Activated CD8-positive, alpha-beta memory T cell treated with anti-CD3 and anti-CD28 coated beads for 36 hours (primary cell): ENCODE results near the gene PAK2. TPM values are rescaled to one million over a fixed set of nuclear protein-coding genes. Genes with fewer than 3 reads are reported as not detected.
"Not testable (repeated sequence)": the region's sequence is repeated elsewhere in the genome, so short reads cannot be mapped to it uniquely, and the experiment has no call there.

Experiments used
- CTCF ChIA-PET: fragments of 350-600 bp; sonication (Branson Sonifier 250); formaldehyde crosslinking; loops from one replicate; lab custom pipeline; 2021; ENCODE audit warnings: antibody characterized with exemption; lab: Charles Lee
- POLR2A ChIA-PET: fragments of 350-600 bp; sonication (Branson Sonifier 250); formaldehyde crosslinking; loops from one replicate; lab custom pipeline; 2021; ENCODE audit warnings: antibody characterized with exemption; lab: Charles Lee
- total RNA-seq, 2 experiments: library from RNA; stranded (reverse); gene quantifications; one replicate each; pipeline ENCODE4 v1.2.3, GENCODE V29; 2021

PAK2 gene
- total RNA-seq, 2 experiments from 2014 or later: 73.8 to 78.4 TPM

DNA sequence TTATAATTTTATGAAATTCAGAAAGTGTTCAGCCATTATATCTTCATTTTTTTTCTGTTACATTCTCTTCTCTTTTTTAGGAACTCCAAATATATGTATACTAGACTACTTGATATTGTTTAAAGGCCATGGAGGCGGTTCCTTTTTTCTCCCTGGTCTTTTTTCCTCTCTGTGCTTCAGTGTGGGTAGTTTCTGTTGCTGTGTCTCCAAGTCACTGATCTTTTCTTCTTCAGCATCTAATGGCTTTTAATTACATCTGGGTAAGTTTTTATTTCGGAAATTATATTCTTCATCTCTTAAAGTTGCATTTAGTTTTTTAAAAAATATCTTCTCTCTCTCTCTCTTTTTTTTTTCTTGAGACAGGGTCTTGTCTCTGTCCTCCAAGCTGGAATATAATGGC, 18.6 kb upstream of the PAK2 start:
- POLR2A ChIA-PET: no interaction called here
- CTCF ChIA-PET: no interaction called here

GRCh38 chr3:196726788-196727675, 12.6 kb upstream of the PAK2 start:
- ChIA-PET CTCF (interaction anchor here (0.7 kb wide), 1 partner anchor 21 kb away, joined by 3 read pairs; no protein-coding TSS in a partner anchor), POLR2A (no interaction called here)

DNA sequence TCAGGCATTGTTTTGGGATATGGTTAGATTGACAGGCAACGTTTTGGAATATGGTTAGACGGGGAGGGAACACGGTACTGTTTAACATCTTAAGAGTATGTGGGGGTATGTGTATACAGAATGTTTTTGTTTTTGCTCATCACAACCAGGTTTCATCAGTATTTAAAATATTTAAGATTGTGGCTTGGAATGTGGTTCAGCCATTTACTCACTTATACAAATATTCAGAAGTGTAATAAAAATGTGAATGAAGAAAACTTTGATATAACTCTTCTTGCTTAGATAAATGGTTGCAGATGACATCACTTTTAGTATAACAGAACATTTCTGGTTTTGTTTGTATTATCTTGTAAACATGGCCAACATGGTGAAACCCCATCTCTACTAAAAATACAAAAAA, 3.9 kb upstream of the PAK2 start:
- CTCF ChIA-PET: no interaction called here
- POLR2A ChIA-PET: no interaction called here

DNA sequence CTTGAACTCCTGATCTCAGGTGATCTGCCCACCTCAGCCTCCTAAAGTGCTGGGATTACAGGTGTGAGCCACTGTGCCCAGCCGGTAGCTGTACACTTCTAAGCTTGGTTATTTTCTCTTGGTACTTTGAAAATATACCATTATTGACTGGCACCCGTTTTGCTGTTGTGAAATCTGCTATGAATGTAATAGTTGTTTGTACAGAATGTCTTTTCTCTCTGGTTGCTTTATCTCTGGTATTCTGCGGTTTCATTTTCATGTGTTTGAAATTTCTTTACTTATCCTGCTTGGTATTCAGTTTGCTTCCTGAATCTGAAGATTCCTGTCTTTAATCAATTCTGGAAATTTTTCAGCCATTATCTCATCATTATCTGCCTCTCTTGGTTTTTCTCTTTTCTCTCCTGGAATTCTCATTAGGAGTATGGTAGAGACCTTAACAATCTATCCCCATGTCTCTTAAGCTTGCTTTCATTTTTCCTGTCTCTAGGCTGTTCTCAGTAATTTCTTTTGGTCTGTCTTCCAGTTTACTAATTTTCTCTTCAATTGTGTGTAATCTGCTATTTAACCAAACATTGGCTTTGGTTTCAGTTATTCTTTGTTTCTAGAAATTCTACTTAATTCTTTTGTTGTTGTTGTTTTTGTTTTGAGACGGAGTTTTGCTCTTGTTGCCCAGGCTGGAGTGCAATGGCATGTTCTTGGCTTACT, 2.8 kb upstream of the PAK2 start:
- ChIA-PET CTCF (no interaction called here), POLR2A (no interaction called here)

- ChIA-PET CTCF (no interaction called here), POLR2A (no interaction called here)
Observed at GRCh38 chr3:196737655-196738054, 2.0 kb upstream of the PAK2 start.

DNA sequence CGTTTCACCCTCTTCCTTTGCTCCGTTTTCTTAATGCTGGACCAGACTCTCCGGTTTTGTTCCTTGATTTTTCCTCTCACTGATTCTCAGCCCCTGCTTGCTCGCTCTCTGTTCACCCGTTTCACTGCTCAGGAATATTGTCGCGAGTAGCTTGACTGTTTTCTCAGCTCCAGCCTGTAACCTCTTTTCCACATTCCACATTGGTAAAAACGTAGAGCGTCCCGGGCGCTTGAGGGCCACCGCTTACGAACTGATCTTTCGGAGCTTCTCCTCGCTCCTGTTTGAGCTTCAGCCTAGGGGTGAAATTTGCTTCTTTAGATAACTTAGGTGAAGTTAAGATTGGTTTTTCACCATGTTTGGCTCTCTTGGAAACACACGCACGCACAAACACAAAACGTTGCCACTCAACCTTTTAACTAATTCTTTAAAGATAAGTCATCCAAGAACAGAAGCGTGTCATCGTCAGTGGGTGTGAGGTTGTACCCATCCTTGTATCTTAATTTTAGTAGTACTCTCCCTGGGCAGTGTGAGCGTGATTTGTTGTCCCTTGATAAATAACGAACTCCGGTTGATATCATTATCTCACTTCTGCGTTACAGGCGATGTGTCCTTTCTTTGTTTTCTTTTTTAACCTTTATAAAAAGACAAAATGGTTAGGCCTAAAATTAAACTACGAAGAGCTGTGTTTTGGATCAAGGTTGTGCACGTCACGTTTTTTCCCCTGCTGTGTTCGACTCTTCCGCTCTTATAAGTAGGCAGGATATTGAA, 1.0 kb downstream of the PAK2 start:
- ChIA-PET CTCF (interaction anchor here (1.0 to 1.9 kb wide), 6 partner anchors 22 to 201 kb away, joined by 3 to 7 read pairs (median 4); partner anchors contain the start of genes CEP19, NCBP2 and PIGX), POLR2A (interaction anchor here (0.6 to 2.6 kb wide), 6 partner anchors 13 to 229 kb away, joined by 3 to 23 read pairs (median 4); partner anchors contain the start of genes CEP19, FBXO45, PIGX and WDR53)

GRCh38 chr3:196741249-196741889, 1.7 kb downstream of the PAK2 start:
- POLR2A ChIA-PET: interaction anchor here (1.8 to 2.6 kb wide), 2 partner anchors 29 to 228 kb away, joined by 6 to 23 read pairs; partner anchors contain the start of genes CEP19 and PIGX
- CTCF ChIA-PET: interaction anchor here (1.7 to 1.9 kb wide), 3 partner anchors 22 to 201 kb away, joined by 4 to 7 read pairs (median 7); partner anchors contain the start of gene NCBP2

- CTCF ChIA-PET: not testable (repeated sequence)
Observed at GRCh38 chr3:196743569-196743968, 3.9 kb downstream of the PAK2 start.

GRCh38 chr3:196749125-196749524, 9.5 kb downstream of the PAK2 start:
- ChIA-PET POLR2A (no interaction called here), CTCF (no interaction called here)

More at GRCh38 chr3:196743569-196743968, 3.9 kb downstream of the PAK2 start:
- POLR2A ChIA-PET: not testable (repeated sequence)

DNA sequence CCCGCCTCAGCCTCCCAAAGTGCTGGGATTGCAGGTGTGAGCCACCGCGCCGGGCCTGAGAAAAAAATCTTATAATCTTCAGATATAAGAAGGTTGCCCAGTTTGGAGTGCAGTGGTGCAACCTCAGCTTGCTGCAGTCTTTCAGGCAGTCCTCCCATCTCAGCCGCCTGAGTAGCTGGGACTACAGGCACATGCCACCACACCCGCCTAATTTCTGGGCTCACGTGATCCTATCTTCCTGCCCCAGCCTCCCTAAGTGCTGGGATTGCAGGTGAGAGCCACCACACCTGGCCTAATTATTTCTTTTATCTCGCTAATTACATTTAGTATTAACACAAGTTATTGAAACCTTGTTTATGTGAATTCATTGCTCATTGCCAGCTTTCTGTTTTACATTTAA, 13.5 kb downstream of the PAK2 start:
- POLR2A ChIA-PET: no interaction called here
- CTCF ChIA-PET: interaction anchor here (1.7 kb wide), 1 partner anchor 143 kb away, joined by 4 read pairs; no protein-coding TSS in a partner anchor

DNA sequence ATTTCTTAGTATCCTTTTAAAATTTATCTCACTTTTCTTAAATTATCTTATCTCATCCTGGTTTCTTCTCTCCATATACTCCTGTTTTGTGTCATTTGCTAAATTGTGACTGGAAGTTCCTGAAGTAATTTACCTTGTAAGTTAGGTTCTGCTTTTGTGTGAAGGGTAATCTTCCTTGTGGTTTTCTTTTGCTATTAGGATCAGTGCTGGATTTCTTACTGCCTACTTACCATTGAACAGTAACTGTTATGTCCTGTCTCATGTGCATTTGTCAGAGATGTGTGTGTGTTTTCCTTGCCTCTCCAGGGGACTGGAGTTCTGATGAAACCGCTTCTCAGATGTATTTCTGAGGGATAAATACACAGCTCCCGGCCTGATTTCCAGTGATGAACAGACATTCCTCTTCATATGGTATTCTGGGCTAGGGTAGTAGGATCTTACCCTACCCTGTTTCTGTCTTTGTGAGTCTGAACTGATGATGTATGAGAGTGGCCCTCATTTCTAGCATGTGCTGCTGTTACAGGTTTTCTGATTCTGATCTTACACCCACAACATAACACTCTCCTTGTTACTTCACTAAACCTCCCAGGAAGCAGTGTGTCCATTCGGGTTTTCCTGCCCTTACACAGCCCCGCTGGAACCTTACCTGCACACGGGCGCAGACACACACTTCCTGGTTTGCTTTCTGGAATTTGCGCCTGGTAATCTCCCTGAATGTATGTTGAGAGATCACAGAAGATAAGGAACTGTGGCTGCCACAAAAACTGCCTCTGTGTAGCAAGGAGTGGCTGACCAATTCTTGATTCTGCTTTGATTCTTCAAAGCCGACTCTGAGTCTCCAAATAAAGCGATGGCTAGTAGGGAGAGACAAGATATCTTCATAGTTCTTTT, 14.7 kb downstream of the PAK2 start:
- POLR2A ChIA-PET: interaction anchor here (0.9 kb wide), 1 partner anchor 14 kb away, joined by 4 read pairs; no protein-coding TSS in a partner anchor

DNA sequence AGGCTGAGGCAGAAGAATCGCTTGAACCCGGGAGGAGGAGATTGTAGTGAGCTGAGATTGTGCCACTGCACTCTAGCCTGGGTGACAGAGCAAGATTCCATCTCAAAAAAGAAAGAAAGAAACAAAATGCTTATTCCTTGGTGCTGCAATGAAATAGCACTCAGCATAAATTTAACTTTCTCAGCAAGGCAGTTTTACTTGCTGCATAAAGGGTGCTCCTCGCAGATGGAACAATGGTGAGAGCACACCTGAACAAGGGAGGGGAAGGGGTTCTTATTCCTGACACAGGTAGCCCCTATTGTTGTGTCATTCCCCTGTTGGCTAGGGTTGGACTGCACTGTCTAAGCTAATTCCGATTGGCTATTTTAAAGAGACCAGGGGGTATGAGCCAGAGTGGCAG, 17.1 kb downstream of the PAK2 start:
- ChIA-PET CTCF (no interaction called here), POLR2A (no interaction called here)

More for the DNA sequence above, 14.7 kb downstream of the PAK2 start:
- CTCF ChIA-PET: interaction anchor here (0.5 kb wide), 1 partner anchor 676 kb away, joined by 3 read pairs; no protein-coding TSS in a partner anchor

DNA sequence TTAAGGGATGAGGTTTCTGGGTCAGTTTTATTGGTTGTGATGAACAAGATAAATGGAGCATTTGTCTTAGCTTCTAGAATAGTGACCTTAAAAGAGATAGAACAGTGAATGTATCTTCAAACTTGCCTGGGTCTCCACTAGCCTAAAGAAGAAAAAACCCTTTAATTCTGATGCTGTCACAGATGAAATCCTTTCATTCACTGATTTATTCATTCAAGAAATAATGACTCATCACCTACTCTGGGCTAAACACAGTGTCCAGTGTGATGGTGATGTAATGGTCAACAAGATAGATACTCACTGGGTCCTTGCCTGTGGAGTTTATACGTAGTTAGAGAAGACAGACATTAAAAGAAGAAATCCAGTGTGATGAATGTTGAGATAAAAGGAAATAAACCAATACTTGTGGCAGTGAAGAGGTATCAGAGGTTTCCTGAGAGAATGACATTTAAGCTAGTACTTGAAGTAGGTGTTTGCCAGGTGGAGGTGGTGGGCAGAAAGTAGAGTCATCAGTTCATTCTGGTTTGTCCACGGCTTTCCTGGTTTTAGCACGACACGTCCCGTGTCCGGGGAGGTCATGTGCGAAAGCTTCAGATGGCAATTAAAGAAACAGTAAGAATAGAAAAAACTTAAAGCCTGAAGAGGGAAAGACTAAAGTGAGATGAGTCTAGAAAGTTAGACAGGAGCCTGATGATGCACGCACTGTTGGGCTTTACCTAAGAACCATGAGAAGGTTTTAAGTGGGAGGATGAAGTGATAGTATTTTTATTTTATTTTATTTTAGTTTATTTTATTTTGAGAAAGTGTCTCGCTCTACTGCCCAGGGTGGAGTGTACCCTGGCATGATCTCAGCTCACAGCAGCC, 18.5 kb downstream of the PAK2 start:
- CTCF ChIA-PET: no interaction called here
- POLR2A ChIA-PET: no interaction called here

DNA sequence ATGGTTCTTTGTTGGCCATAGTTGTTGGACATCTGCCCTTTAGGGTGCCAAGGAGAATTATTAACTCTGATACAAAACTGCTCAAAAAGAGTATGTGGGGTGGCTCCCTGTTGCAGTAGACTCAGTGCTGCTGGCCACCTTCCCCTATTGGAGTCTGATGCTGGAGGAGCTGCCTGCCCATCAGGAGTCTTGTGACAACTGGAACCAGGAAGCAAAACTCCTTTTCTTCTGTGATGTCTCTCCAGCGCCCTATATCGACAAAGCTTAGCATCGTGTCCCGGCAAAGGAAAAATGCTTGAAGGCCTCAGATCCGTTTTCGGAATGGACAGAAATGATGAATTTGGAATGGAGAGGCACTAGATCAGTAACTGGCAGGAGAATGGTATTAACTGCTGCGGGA, 23.5 kb downstream of the PAK2 start:
- ChIA-PET CTCF (interaction anchor here (1.5 kb wide), 1 partner anchor 22 kb away, joined by 4 read pairs; no protein-coding TSS in a partner anchor), POLR2A (interaction anchor here (0.8 kb wide), 1 partner anchor 22 kb away, joined by 4 read pairs; no protein-coding TSS in a partner anchor)

DNA sequence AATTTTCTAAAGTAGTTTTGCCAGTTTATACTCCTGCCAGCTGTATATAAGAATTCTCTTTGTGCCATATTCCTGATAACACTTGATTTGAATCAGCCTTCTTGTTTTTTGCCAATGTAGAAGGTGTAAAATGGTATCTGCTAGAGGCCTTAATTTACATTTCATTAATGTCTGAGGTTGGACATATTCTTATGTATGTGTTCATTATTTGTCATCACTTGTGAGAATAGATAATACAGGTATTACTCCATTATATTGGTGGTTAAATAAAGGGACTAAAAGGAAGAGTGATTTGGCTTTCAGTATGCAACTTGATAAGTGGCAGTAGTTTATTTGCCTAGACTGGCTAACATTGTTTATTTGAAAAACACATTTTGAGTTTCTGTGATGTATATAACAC, 25.8 kb downstream of the PAK2 start:
- CTCF ChIA-PET: interaction anchor here (0.5 kb wide), 1 partner anchor 80 kb away, joined by 3 read pairs; no protein-coding TSS in a partner anchor

DNA sequence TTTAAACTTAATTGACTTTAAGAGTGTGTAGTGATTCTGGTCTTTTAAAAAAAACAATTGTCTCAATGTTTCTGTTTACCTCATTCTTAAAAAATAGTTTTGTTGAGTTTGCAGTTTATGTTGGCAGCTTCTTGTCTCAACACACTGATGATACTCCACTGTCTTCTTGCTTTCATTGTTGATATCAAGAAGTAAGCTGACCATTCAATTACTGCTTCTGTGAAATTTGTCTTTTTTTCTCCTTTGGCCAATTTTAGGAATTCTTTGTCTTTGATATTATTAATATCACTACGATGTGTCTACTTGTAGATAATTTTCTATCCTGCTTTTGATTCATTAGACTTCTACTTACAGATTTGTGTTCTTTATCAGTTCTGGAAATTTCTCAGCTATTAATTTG, 31.4 kb downstream of the PAK2 start:
- ChIA-PET POLR2A (no interaction called here), CTCF (interaction anchor here (0.9 to 1.1 kb wide), 2 partner anchors 15 to 31 kb away, joined by 3 read pairs; partner anchors contain the start of gene PAK2)

More for the DNA sequence above, 25.8 kb downstream of the PAK2 start:
- POLR2A ChIA-PET: interaction anchor here (0.7 kb wide), 1 partner anchor 72 kb away, joined by 7 read pairs; no protein-coding TSS in a partner anchor
